HG03103 (cell line): ENCODE data around the gene EPHA2.
"Not testable (repeated sequence)": the region's sequence is repeated elsewhere in the genome, so short reads cannot be mapped to it uniquely, and the experiment has no call there.

Experiments used
- ATAC-seq: cut with Tn5 transposase; IDR thresholded peaks from one replicate; pipeline ENCODE4 v1.9.1; 2021; ENCODE audit warnings: low read depth; ENCODE audit not compliant: unreplicated experiment

The EPHA2 gene

DNA sequence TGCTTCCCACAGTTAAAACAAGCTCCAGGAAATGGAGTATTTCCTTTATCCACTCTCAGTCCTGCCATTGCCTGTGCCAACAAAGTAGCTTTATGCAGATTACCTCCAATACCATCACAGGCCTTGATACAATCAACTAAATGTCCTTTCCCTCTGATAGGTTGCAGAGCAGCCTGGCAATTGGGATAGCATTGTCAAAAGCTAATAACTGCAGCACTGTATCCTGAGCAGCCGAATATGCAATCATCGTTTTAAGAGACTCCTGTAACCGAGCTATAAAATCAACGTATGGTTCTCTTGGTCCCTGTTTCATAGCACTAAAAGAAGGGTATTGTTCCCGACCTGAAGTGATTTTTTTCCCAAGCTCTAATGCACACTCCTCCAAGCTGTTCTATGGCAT, 48.8 kb downstream of the EPHA2 start:
- ATAC-seq = not testable (repeated sequence)

- no peak for ATAC-seq
Observed at GRCh38 chr1:16101623-16102022, 54.2 kb downstream of the EPHA2 start.

- no peak for ATAC-seq
Observed at GRCh38 chr1:16099412-16099811, 56.5 kb downstream of the EPHA2 start.

GRCh38 chr1:16095447-16095846, 60.4 kb downstream of the EPHA2 start:
- ATAC-seq = no peak

GRCh38 chr1:16094453-16095158, 61.3 kb downstream of the EPHA2 start:
- ATAC-seq = no peak

DNA sequence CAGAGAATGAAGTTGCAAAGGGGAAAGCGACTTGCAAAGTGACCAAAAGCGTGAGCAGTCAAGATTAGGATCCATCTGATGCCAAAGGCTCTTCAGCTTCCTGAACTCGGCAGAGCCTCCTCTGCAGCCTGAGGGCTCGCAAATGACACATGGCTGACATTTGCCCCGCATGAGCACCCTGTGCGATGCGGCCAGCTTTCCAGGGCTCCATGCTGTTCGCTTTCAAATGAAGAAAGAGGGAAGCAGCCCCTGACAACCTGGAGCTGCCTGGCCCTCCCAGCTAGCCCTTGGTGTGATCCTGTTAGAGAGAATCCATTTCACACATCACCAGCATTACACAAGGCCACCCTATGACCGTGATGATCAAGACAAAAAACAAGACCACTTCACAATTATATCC, 62.3 kb downstream of the EPHA2 start:
- ATAC-seq = no peak

DNA sequence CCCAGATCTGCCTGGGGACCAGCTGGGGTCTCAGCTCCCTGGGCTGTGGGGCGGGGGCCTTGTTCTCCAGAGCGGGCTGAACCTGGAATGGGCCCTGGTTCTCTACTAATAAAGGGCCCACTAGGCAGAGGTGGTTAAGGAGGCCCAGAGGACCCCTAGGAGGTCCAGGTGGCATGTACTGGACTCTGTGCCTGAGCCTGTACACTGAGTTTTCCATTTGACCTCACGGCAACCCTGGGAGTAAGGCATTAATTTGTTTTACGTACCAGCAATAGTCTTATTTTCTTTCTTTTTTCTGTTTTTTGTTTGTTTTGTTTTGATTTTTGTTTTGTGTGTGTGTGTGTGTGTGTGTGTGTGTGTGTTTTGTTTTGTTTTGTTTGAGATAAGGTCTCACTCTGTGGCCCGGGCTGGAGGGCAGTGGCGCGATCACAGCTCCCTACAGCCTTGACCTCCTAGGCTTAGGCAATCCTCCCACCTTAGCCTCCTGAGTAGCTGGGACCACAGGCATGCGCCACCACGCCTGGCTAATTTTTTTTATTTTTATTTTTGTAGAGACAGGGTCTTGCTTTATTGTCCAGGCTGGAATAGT, 62.9 kb downstream of the EPHA2 start:
- ATAC-seq = no peak

DNA sequence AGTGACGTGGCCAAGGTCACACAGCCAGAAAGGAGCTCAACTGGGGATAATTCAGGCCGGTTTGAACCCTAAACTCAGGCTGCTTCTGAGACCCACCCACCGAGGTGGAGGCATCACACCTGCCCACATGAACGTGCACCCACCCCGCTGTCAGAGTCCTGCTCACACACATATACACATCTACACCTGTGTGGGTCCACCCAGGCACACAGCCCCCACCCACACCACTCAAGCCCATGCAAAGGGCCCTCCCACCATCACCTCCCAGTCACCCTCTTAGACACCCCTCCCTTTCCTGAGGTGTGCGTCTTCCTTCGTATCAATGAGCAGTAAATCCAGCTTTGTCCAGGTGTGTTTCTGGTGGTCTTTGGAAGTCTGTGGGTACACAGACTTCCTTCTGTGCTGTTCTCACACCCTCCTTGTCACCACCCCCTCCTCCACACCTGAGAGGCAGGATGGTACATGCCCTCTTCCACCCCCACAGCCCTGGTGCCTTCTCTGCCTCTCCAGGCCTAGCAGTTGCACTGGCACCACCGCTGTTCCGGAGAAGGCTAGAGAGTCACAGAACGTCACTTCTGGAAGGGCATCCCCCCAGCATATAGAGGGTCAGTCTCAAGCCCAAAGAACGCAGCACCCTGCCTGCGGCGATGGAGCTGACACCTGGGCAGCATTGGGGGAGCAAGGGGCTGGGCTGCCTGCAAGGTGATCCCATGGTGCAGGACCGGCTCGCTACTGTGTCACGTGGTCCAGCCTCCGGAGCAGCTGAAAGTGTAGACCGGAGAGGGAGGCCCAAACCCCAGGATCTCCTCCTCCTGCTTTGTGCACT, 63.6 kb downstream of the EPHA2 start:
- ATAC-seq = no peak

- ATAC-seq = no peak
Observed at GRCh38 chr1:16091296-16091695, 64.6 kb downstream of the EPHA2 start.

DNA sequence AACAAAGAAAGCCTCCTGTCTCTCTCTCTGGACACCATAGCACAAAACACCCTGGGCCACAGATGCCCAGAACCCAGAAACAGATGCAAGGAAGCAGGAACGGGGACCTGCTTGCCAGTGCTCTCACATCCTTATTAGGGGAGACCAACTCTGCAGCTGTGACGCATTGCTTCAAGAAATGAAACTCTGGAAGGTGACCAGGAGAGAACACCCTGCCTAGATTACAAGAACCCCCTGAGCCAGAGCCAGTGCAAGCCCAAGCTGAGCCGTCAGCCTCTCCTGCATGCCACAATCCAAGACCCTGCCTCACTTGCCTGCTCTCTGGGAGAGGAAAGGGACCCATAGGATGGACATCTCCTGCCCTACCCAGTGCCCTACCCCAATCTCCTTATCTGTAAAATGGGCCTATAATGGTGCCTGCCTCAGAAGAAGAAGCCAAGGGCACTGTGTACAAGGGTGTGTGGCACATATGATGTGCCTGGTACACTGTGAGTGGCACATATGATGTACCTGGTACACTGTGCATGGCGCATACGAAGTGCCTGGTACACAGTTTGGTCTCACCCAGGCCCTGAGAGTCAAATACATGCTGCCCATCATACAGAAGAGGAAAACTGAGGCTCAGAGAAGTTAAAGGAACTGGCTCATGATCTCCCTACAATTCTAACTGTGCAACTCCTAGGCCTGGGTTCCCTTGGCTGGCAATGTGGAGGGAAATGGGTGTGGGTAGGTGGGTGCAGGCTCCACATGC, 65.6 kb downstream of the EPHA2 start:
- no peak for ATAC-seq

DNA sequence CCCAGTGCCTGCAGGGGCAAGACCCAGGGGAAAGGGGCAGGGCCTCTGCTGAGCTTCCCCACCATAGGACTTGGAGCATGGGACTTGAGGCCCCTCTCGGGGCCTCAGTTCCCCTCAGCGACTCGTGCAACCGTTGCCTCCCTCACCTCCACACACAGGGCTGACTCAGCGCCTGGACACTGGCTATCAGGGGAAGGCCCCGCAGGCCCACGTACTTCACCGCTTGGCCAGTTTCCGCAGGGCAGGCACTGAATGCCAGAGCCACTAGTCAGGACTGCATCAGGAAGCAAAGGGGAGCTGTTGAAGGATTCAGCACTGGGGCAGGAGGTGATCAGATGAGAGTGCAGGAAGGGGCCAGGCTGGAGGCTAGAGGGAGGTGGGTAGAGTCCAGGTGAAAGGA, 66.9 kb downstream of the EPHA2 start:
- no peak for ATAC-seq

- no peak for ATAC-seq
Observed at GRCh38 chr1:16088351-16088911, 67.4 kb downstream of the EPHA2 start.

DNA sequence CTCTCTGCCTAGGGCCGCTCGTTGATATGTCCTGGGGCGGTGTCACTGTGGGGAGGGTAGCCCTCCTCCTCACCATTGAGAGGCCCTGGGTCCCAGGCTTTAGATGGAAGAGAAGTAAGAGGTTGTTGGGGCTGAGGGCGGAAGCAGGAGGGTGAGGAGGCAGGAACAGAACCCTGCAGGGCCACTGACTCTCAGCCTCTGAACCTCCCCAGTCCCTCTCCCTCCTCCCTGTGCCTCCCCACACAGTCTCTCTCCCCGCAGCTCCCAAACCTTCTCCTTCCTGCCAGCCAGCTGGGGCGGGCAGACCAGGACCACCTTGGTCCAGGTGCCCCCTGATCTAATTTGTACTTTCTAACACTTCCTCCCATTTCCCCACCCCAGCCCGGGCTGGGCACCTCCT, 68.1 kb downstream of the EPHA2 start:
- no peak for ATAC-seq

DNA sequence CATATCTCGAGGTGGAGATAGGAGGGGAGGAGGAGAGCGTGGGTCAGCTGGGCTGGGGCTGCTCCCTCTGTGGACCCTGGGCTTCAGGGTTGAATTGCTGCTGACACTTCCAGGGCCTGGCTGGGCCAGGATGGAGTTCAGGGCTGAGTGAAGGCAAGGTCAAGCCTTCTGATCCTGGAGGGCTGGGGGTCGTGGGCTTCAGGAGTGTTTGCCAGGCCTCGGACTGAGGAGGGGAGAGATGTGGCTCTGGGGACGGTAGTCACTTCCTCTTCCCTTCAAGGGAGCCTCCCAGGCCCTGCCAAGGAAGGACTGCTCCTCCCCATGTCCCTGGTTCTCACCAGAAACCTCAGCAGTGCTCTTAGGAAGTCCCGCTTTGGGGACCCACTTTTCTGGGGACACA, 70.3 kb downstream of the EPHA2 start:
- ATAC-seq = no peak

DNA sequence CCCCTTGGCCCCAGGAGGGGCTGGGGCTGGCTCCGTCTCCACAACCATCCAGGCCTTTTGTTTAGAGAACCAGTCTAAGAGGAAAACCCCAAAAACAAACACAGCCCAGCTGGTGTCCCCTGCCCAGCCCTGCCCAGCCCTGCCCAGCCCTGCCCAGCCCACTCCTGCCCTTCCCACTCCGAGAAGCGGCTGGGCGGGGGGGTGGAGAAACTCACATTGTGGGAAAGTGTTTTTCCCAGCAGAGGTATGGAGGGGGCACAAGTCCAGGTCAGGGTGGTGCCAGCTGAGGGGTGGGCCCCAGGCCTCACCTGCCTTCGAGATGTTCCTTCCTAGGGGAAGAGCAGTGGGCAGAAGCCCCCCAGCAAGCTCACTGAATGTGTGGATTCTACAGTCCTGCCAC, 72.4 kb downstream of the EPHA2 start:
- no peak for ATAC-seq

DNA sequence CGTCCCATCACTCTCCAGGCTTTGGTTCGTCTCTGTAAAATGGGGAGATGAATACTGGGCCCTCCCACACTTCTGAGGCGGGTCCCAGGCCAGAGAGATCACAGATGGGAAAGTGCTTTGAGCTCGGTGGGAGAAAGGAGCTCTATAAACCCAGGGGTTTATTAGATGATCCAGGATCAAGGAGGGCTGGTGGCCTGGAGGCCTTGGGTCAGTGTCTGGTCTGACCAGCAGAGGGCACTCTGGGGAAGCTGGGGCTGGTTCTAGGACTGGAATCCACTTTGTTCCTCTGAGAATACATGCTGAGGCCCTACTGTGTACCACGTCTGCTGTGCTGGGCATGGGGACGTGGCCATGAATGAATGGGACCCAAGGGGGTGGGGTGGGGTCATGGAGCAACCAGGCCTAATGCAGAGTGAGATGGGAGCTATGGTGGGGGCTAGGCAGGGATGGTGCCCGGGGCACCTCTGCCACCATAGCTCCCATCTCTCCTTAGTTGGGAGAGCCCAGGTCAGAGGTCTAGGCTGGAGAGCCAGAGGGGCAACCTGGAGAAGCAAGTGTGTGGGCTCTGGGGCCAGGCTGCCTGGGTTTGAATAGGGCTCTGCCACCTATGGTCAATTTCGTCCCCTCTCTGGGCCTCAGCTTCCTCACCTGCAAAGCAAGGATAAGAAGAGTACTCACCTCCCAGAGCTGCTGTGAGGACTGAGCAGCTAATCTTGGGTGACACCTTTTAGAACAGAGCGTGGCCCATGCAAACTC, 73.4 kb downstream of the EPHA2 start:
- no peak for ATAC-seq

DNA sequence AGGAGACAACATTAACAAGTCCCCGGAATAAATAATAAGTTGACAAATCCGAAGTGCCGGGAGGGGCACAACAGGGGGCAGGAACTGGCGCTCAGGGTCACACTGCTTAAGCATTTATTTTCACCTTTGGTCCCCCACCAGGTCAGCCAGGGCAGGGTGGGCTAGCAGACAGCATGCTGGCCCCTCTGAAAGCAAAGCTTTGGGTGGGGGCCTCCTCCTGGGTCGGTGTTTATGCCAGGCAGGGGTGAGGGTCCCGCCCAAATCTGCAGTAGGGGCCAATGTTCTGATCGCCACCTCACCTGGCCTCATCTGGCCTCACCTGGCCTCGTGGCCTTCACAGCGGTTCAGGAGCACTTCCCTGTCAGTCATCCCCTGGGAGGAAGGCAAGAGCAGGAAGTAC, 74.2 kb downstream of the EPHA2 start:
- no peak for ATAC-seq

GRCh38 chr1:16080422-16081150, 75.3 kb downstream of the EPHA2 start:
- no peak for ATAC-seq

GRCh38 chr1:16078925-16079656, 76.8 kb downstream of the EPHA2 start:
- no peak for ATAC-seq
